ENCODE measurements around the gene FAM135A. TPM values are rescaled to one million over a fixed set of nuclear protein-coding genes. Genes with fewer than 3 reads are reported as not detected.

FAM135A gene
- total RNA-seq, 1 experiment from 2014 or later: 31.0 TPM

DNA sequence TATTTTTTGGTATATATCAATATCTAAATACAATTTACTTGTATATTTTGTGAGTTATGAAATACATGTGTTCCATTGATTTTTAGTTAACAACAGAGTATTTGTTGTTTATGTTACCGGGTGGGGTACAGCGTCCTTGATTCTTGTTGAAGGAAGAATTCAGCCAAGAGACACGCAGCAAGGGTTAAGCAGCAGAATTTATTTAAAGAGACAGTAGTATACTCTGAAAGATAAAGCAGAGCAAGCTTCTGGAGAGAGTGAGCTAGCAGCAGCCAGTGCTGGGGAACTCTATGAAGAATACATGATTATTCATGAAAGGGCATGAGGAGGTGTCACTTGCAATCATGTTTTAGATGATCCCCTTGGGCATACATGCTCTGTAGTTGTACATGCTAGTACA, 76.1 kb downstream of the FAM135A start:
- WGBS (ENCODE audit: extremely low coverage, insufficient read length, low lambda C conversion rate): no CpG with 5 or more reads among the region's 3 CpGs
- Histone ChIP-seq H4K20me1 (ENCODE audit: control insufficient read depth, insufficient read depth, insufficient read length) (no peaks in the 10 kb centered on the region), H3K14ac (ENCODE audit: insufficient read depth, low read length) (no peak overlapping the region), H2BK5ac (ENCODE audit: insufficient read length, low read length) (no peak overlapping the region), H3K79me2 (ENCODE audit: insufficient read depth, low read length) (no peaks in the 10 kb centered on the region), H3K9ac (ENCODE audit: extremely low read depth, insufficient read length, low read length) (no peak overlapping the region), H3K9me3 (ENCODE audit: control insufficient read depth, low read depth, low read length) (no peaks in the 10 kb centered on the region), H2AFZ (ENCODE audit: low read length) (no peak overlapping the region), H3K23ac (ENCODE audit: insufficient read length, low read depth, low read length) (no peak overlapping the region), H3K79me1 (ENCODE audit: insufficient read depth, low read depth, low read length, poor library complexity, severe bottlenecking) (no peaks in the 10 kb centered on the region), H2BK20ac (ENCODE audit: low read depth, low read length, poor library complexity, severe bottlenecking) (no peak overlapping the region), H3K4me2 (ENCODE audit: insufficient read depth, insufficient read length, low read length) (no peak overlapping the region), H3K23me2 (ENCODE audit: insufficient read length, low read depth, low read length, poor library complexity, severe bottlenecking) (no peaks in the 10 kb centered on the region), H3K27ac (ENCODE audit: insufficient read length, low read depth, low read length) (no peak overlapping the region), H3K4ac (ENCODE audit: low read depth, low read length) (no peak overlapping the region), H3K56ac (ENCODE audit: insufficient read length, low read depth, low read length) (no peak overlapping the region), H3K18ac (ENCODE audit: insufficient read length, low read depth, low read length) (no peak overlapping the region), H2BK15ac (ENCODE audit: low read depth, low read length) (no peak overlapping the region), H3K27me3 (ENCODE audit: insufficient read depth, low read length) (no peaks in the 10 kb centered on the region), H4K8ac (replicated peaks; ENCODE audit: insufficient read length, low read depth, low read length) (no peak overlapping the region), H3T11ph (ENCODE audit: low read length) (no peak overlapping the region), H2AK5ac (ENCODE audit: insufficient read length, low read length) (no peak overlapping the region), H4K5ac (ENCODE audit: insufficient read length, low read depth, low read length) (no peak overlapping the region), H4K91ac (ENCODE audit: insufficient read length, low read depth, low read length) (no peak overlapping the region), H2BK120ac (ENCODE audit: low read depth, low read length, poor library complexity, severe bottlenecking) (no peak overlapping the region), H2BK12ac (ENCODE audit: insufficient read length, low read depth, low read length) (no peak overlapping the region), H3K4me1 (ENCODE audit: insufficient read depth, low read length) (no peaks in the 10 kb centered on the region; the same call in 1 of the 2 replicates)
- TF ChIP-seq, protein P1, sequence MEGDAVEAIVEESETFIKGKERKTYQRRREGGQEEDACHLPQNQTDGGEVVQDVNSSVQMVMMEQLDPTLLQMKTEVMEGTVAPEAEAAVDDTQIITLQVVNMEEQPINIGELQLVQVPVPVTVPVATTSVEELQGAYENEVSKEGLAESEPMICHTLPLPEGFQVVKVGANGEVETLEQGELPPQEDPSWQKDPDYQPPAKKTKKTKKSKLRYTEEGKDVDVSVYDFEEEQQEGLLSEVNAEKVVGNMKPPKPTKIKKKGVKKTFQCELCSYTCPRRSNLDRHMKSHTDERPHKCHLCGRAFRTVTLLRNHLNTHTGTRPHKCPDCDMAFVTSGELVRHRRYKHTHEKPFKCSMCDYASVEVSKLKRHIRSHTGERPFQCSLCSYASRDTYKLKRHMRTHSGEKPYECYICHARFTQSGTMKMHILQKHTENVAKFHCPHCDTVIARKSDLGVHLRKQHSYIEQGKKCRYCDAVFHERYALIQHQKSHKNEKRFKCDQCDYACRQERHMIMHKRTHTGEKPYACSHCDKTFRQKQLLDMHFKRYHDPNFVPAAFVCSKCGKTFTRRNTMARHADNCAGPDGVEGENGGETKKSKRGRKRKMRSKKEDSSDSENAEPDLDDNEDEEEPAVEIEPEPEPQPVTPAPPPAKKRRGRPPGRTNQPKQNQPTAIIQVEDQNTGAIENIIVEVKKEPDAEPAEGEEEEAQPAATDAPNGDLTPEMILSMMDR (conservative IDR thresholded peaks at IDR 0.05): no peak
- H3K27me3 Mint-ChIP-seq (ENCODE audit: low read depth): no peaks in the 10 kb centered on the region
- H3K36me3 Mint-ChIP-seq (ENCODE audit: insufficient read depth in 1 of 3, low read depth in 3 of 3): peaks cover 12 to 22% (median 16%) of the 10 kb centered on the region in 3 experiments
- no peak for DNase-seq
- no peak overlapping the region for H3K4me3 Mint-ChIP-seq
- no peak overlapping the region for H3K27ac Mint-ChIP-seq
- H3K4me1 Mint-ChIP-seq: 0 out of 4 replicates have a peak, but pooled peaks cover 0 to 3% of the 10 kb centered on the region in 2 experiments
- H3K9me3 Mint-ChIP-seq: no peaks in the 10 kb centered on the region
